Endodermal cell (in vitro differentiated cells): ENCODE results near the gene FAF2. TPM values are rescaled to one million over a fixed set of nuclear protein-coding genes. Genes with fewer than 3 reads are reported as not detected.

Experiments
- DNase-seq: peaks from one replicate; pipeline ENCODE4 v3.0.0-alpha.2; 2017
- H3K27ac ChIP-seq: 2 replicates; pipeline ENCODE4 v1.5.1; 2013; ENCODE audit warnings: mild to moderate bottlenecking, low read depth, low read length, moderate library complexity
- H3K27me3 ChIP-seq: 2 replicates; pipeline ENCODE4 v1.6.1; 2013; ENCODE audit warnings: mild to moderate bottlenecking, low read length, moderate library complexity; ENCODE audit not compliant: insufficient read depth, control insufficient read depth, poor library complexity, severe bottlenecking
- H3K36me3 ChIP-seq: 2 replicates; pipeline ENCODE4 v1.7.0; 2013; ENCODE audit warnings: mild to moderate bottlenecking, low read length, moderate library complexity; ENCODE audit not compliant: control insufficient read depth, insufficient read depth
- H3K4me1 ChIP-seq: one replicate; pipeline ENCODE4 v1.7.0; 2013; ENCODE audit warnings: low read length; ENCODE audit not compliant: control insufficient read depth, insufficient read depth
- H3K4me3 ChIP-seq: 2 replicates; pipeline ENCODE4 v1.5.1; 2013; ENCODE audit warnings: mild to moderate bottlenecking, low read length, moderate library complexity
- H3K9ac ChIP-seq: 2 replicates; pipeline ENCODE4 v1.6.1; 2013; ENCODE audit warnings: mild to moderate bottlenecking, low read length, moderate library complexity; ENCODE audit not compliant: poor library complexity, severe bottlenecking; ENCODE audit errors: extremely low read depth
- H3K9me3 ChIP-seq: 2 replicates; pipeline ENCODE4 v1.6.1; 2013; ENCODE audit warnings: mild to moderate bottlenecking, low read length, moderate library complexity; ENCODE audit not compliant: control insufficient read depth
- H3K27ac Mint-ChIP-seq: 2 replicates; pipeline ENCODE4 v1.8.0; 2020; ENCODE audit warnings: mixed read lengths
- H3K27me3 Mint-ChIP-seq: 2 replicates; pipeline ENCODE4 v1.8.0; 2021; ENCODE audit warnings: mild to moderate bottlenecking, mixed read lengths; ENCODE audit not compliant: insufficient read depth
- H3K36me3 Mint-ChIP-seq: 2 replicates; pipeline ENCODE4 v1.8.0; 2020; ENCODE audit warnings: low read depth, mixed read lengths
- H3K4me1 Mint-ChIP-seq: 2 replicates; pipeline ENCODE4 v1.8.0; 2020; ENCODE audit warnings: mixed read lengths
- H3K4me3 Mint-ChIP-seq: 2 replicates; pipeline ENCODE4 v1.8.0; 2020; ENCODE audit warnings: mild to moderate bottlenecking, moderate library complexity, mixed read lengths
- H3K9me3 Mint-ChIP-seq: 2 replicates; pipeline ENCODE4 v1.8.0; 2020; ENCODE audit warnings: mild to moderate bottlenecking, mixed read lengths
- CTCF ChIP-seq: fragments of 200-600 bp; sonication (generic); conservative IDR thresholded peaks from 2 replicates; pipeline ENCODE4 v1.5.0; 2021; ENCODE audit warnings: antibody characterized with exemption, mild to moderate bottlenecking
- WGBS, 2 experiments: methylation state at CpG; one replicate each; pipeline versions ENCODE4 v1.1.5 to v1.1.7; 2013; ENCODE audit warnings: missing lambda C conversion rate in 2 of 2, mixed read lengths in 1 of 2; ENCODE audit not compliant: insufficient coverage in 1 of 2, insufficient read length in 1 of 2; 5-methylcytosine and 5-hydroxymethylcytosine counted together
- total RNA-seq, 2 donors: library from RNA; stranded (reverse); fragmentation: NEBNext Ultra II Directional in 1 of 2; extraction: Animal tissue kit (Norgen Biotek cat#: 25700) in 1 of 2; gene quantifications; 2 replicates in 1 of 2; 3 replicates in 1 of 2; pipeline ENCODE4 v1.2.1, GENCODE V29; 2021

FAF2 gene
- total RNA-seq, 2 donors from 2014 or later = 42.9 to 53.0 TPM

DNA sequence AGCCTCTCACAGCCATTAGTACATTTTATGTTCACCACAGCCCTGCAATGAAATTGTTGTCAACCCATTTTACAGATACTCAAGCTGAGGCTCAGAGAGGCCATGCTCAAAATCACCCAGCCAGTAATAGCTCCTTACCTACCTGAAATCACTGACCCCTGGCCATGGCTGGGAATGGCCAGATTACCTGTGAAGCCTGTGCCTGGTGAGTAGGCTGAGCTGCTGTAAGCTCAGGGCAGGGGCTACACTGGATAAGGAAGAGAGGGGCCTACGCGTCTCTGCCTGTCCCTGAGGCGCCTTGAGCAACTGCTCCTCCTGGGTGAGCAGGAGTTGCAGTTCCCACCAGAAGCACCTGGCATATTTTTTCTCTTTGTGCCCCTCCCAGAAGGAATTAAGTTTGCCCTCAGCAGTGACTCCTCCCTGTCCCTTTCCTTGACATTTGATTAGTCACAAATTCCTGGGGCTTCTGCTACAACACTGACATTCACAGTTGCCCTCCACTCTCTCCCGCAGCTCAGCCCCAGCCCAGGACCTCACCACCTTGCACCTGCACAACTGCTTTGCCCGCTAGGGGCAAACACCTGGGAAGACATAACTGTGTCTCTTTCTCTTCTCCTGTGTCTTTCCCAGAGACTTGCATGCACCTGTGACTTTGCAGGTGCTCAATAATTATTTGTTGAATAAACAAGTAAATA lies 37.6 kb upstream of the FAF2 start:
- no peaks in the 10 kb centered on the region for H3K27me3 Mint-ChIP-seq

GRCh38 chr5:176412517-176413254 lies 35.5 kb upstream of the FAF2 start:
- no peak for DNase-seq
- no peak overlapping the region for H3K27ac Mint-ChIP-seq
- Histone ChIP-seq H3K4me3 (peak overlapping the region; percentile 95), H3K4me1 (peaks cover 3% of the 10 kb centered on the region), H3K27me3 (no peaks in the 10 kb centered on the region), H3K9me3 (peaks cover 8% of the 10 kb centered on the region), H3K27ac (no peak overlapping the region), H3K36me3 (peaks cover 46% of the 10 kb centered on the region), H3K9ac (no peak overlapping the region)
- peaks cover 4% of the 10 kb centered on the region for H3K4me1 Mint-ChIP-seq
- 86 to 91% methylated on average over 4 to 10 of the region's 10 CpGs for WGBS, 2 experiments
- H3K9me3 Mint-ChIP-seq = peaks cover 9% of the 10 kb centered on the region
- no peak for TF ChIP-seq CTCF
- peaks cover 10% of the 10 kb centered on the region for H3K36me3 Mint-ChIP-seq
- H3K4me3 Mint-ChIP-seq = no peak overlapping the region
- peaks cover 7% of the 10 kb centered on the region for H3K27me3 Mint-ChIP-seq

More for the DNA sequence above, 37.6 kb upstream of the FAF2 start:
- WGBS, 2 experiments = 93 to 100% methylated on average over 1 to 5 of the region's 5 CpGs
- Mint-ChIP-seq H3K36me3 (peaks cover 7% of the 10 kb centered on the region), H3K27ac (no peak overlapping the region), H3K4me1 (peaks cover 3% of the 10 kb centered on the region), H3K4me3 (no peak overlapping the region), H3K9me3 (no peaks in the 10 kb centered on the region)
- Histone ChIP-seq H3K27ac (no peak overlapping the region), H3K9me3 (no peaks in the 10 kb centered on the region), H3K4me1 (peaks cover 1% of the 10 kb centered on the region), H3K36me3 (peaks cover 65% of the 10 kb centered on the region), H3K27me3 (no peaks in the 10 kb centered on the region), H3K4me3 (no peak overlapping the region), H3K9ac (no peak overlapping the region)
- TF ChIP-seq CTCF = peak; percentile 38
- DNase-seq = no peak

DNA sequence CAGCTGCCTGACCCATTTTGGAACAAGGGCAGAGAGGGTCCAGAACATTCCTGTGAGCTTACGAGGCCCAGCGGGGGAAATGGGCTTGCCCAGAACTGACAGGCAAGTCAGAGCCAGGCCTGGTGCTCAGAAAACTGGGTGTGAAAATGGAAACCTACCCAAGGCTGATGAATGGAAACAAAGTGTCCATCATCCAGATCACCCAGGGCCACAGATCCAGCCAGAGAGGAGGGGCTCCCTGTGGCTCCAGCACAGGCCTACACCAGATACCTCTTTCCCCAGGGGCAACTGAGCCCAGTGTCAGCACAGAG lies 35.0 kb upstream of the FAF2 start:
- peaks cover 10% of the 10 kb centered on the region for H3K36me3 Mint-ChIP-seq
- H3K4me3 ChIP-seq = peak overlapping the region; percentile 95
- H3K4me1 ChIP-seq = peaks cover 3% of the 10 kb centered on the region
- H3K4me3 Mint-ChIP-seq = no peak overlapping the region
- peaks cover 41% of the 10 kb centered on the region for H3K36me3 ChIP-seq
- no peak overlapping the region for H3K9ac ChIP-seq
- peaks cover 8% of the 10 kb centered on the region for H3K9me3 ChIP-seq
- DNase-seq = no peak
- WGBS, 2 experiments = 92 to 98% methylated on average over 2 of the region's 2 CpGs
- no peak overlapping the region for H3K27ac ChIP-seq
- H3K4me1 Mint-ChIP-seq = peaks cover 4% of the 10 kb centered on the region
- peaks cover 13% of the 10 kb centered on the region for H3K9me3 Mint-ChIP-seq
- TF ChIP-seq CTCF = no peak
- H3K27me3 Mint-ChIP-seq = peaks cover 9% of the 10 kb centered on the region
- H3K27ac Mint-ChIP-seq = no peak overlapping the region
- no peaks in the 10 kb centered on the region for H3K27me3 ChIP-seq
